ENCODE data around the gene EPHA3. TPM values are rescaled to one million over a fixed set of nuclear protein-coding genes. Genes with fewer than 3 reads are reported as not detected.

Gene EPHA3
- total RNA-seq, 4 donors from 2014 or later, result 0.85 to 1.4 (median 0.96) TPM

GRCh38 chr3:89261673-89262072 lies 154.3 kb downstream of the EPHA3 start:
- WGBS, result 94% methylated on average over 4 of the region's 4 CpGs
- Histone ChIP-seq H3K9me3 (no peaks in the 10 kb centered on the region), H3K27me3 (no peaks in the 10 kb centered on the region), H3K4me1 (no peaks in the 10 kb centered on the region), H3K27ac (no peak overlapping the region), H3K36me3 (no peaks in the 10 kb centered on the region), H3K4me3 (no peak overlapping the region)
- TF ChIP-seq EP300 (IDR thresholded peaks at IDR 0.05) (no peak), POLR2A (IDR thresholded peaks at IDR 0.05) (no peak), CTCF (IDR thresholded peaks at IDR 0.05) (no peak), POLR2AphosphoS5 (IDR thresholded peaks at IDR 0.05) (no peak)
- DNase-seq (ENCODE audit: low spot score in 2 of 2), result no peak

- no peaks in the 10 kb centered on the region for H3K9me3 ChIP-seq
- no peak overlapping the region for H3K4me3 ChIP-seq
- no peaks in the 10 kb centered on the region for H3K36me3 ChIP-seq
- no peak overlapping the region for H3K27ac ChIP-seq
- 94% methylated on average over 15 of the region's 15 CpGs for WGBS
- no peak for DNase-seq (ENCODE audit: low spot score in 2 of 2)
- TF ChIP-seq POLR2A (IDR thresholded peaks at IDR 0.05) (no peak), EP300 (IDR thresholded peaks at IDR 0.05) (no peak), CTCF (IDR thresholded peaks at IDR 0.05) (no peak), POLR2AphosphoS5 (IDR thresholded peaks at IDR 0.05) (no peak)
- no peaks in the 10 kb centered on the region for H3K4me1 ChIP-seq
- H3K27me3 ChIP-seq, result no peaks in the 10 kb centered on the region
Measured at GRCh38 chr3:89262309-89262929, 155.0 kb downstream of the EPHA3 start.

GRCh38 chr3:89264037-89264560 lies 156.7 kb downstream of the EPHA3 start:
- no peaks in the 10 kb centered on the region for H3K36me3 ChIP-seq
- H3K27ac ChIP-seq, result no peak overlapping the region
- no peak overlapping the region for H3K4me3 ChIP-seq
- 91% methylated on average over 6 of the region's 6 CpGs for WGBS
- no peaks in the 10 kb centered on the region for H3K27me3 ChIP-seq
- H3K4me1 ChIP-seq, result no peaks in the 10 kb centered on the region
- DNase-seq (ENCODE audit: low spot score in 2 of 2), result no peak
- no peaks in the 10 kb centered on the region for H3K9me3 ChIP-seq
- TF ChIP-seq EP300 (IDR thresholded peaks at IDR 0.05), result no peak
- TF ChIP-seq CTCF (IDR thresholded peaks at IDR 0.05), result no peak
- no peak for TF ChIP-seq POLR2AphosphoS5 (IDR thresholded peaks at IDR 0.05)
- TF ChIP-seq POLR2A (IDR thresholded peaks at IDR 0.05), result no peak

- H3K36me3 ChIP-seq, result no peaks in the 10 kb centered on the region
- TF ChIP-seq POLR2A (IDR thresholded peaks at IDR 0.05) (no peak), CTCF (IDR thresholded peaks at IDR 0.05) (no peak), EP300 (IDR thresholded peaks at IDR 0.05) (no peak), POLR2AphosphoS5 (IDR thresholded peaks at IDR 0.05) (no peak)
- H3K9me3 ChIP-seq, result no peaks in the 10 kb centered on the region
- no peaks in the 10 kb centered on the region for H3K27me3 ChIP-seq
- WGBS, result 91% methylated on average over 1 of the region's 1 CpG
- H3K4me1 ChIP-seq, result no peaks in the 10 kb centered on the region
- no peak overlapping the region for H3K27ac ChIP-seq
- no peak overlapping the region for H3K4me3 ChIP-seq
- DNase-seq (ENCODE audit: low spot score in 2 of 2), result no peak
Measured at GRCh38 chr3:89266074-89266473, 158.7 kb downstream of the EPHA3 start.

GRCh38 chr3:89268059-89268458 lies 160.6 kb downstream of the EPHA3 start:
- no peak overlapping the region for H3K4me3 ChIP-seq
- DNase-seq (ENCODE audit: low spot score in 2 of 2), result no peak
- H3K4me1 ChIP-seq, result no peaks in the 10 kb centered on the region
- TF ChIP-seq POLR2AphosphoS5 (IDR thresholded peaks at IDR 0.05) (no peak), CTCF (IDR thresholded peaks at IDR 0.05) (no peak), EP300 (IDR thresholded peaks at IDR 0.05) (no peak), POLR2A (IDR thresholded peaks at IDR 0.05) (no peak)
- no peaks in the 10 kb centered on the region for H3K36me3 ChIP-seq
- H3K27me3 ChIP-seq, result no peaks in the 10 kb centered on the region
- H3K9me3 ChIP-seq, result no peaks in the 10 kb centered on the region
- no peak overlapping the region for H3K27ac ChIP-seq
- 84% methylated on average over 1 of the region's 1 CpG for WGBS

Data from suprapubic skin (tissue), 4 donors.